Dedifferentiated amniotic fluid mesenchymal stem cell (primary cell): Measurements from ENCODE around the gene STK17B.
"Not testable (repeated sequence)": the region's sequence is repeated elsewhere in the genome, so short reads cannot be mapped to it uniquely, and the experiment has no call there.

Experiments
- DNase-seq: peaks from one replicate; pipeline ENCODE4 v3.0.0-alpha.2; 2016; ENCODE audit errors: extremely low spot score

The STK17B gene

DNA sequence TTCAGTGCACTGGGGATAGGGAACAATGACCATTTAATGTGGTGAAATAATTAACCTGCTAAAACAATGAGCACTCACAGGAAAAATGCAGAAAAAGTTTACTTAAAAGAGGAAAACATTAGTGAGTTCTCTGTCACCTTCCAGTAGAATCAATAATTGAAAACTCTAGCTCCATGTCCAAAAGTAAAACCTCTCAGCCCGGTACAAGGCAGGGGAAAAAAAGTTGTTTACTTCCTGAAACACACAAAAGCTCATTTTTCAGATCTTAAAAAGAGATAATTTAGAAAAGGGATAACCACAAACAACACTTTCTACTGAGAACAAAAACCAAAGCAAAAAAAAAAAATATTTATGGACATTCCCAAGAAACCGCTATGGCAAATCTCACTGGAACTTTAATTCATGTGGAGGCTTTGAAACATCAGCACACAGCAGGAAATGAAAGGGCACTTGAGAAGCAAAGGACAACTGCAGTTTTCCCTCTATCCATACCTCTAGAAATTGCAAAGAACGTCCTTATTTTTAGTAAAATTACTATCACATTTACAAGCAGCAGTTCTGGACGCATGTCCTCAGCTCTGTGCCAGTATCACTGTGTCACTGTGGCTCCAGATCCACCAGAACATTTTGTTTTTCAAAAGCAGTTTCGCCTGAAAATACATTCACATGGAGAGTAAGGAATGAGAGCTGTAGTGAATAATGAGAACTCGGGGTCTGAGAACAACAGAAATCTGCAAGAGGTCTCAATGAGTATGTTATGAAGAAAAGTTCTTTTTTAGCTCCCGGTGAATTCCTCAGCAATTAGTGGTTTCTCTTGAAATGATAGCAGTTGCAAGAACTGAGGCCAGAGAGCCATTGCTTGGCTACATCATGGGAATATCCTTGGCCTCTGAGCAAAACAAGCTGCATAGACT, 58.1 kb downstream of the STK17B start:
- DNase-seq = peak; percentile 60

DNA sequence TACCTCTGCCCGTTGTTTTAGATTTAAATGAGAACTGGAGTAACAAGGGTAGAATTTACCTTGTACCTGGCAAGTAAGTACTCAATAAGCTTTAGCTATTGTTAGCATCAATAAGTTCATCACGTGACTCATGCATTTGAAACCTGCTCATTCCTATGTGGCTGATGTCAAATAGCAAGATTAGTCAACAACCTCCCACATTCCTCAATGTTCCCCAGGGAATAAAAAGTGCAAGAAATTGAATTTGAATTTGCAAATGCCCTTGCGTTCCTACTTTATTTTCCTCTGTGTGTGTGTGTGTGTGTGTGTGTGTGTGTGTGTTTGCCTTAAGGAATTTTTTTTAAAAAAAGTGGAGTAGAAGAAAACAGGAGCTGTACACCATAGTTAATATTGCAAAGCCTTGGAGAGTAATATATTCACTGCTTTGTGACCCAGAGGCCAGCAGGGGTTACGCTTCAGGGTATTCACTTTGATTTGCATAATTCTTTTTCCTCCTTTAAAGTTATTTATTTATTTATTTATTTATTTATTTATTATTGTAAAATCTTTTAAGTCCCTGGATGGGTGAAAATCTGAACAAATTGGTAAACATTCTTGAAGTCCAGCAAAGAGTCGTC, 58.9 kb downstream of the STK17B start:
- peak; percentile 69 for DNase-seq

DNA sequence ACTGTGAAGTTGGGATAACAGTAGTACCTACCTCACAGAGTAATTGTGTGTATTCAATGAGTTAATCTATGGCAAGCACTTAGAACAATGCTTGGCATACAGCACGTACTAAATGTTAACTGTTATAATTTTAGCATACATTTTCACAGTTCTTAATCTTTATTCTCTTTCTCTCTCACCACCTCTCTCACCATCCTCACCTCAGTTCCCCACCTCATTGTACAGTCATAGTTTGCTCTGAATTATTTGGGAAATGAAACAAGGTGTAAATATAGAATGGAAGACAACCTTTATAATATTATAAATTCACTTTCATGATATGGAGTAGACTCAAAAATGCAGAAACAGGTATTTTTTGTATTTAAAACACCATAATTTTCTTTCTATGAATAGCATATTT, 62.8 kb downstream of the STK17B start:
- DNase-seq = no peak

DNA sequence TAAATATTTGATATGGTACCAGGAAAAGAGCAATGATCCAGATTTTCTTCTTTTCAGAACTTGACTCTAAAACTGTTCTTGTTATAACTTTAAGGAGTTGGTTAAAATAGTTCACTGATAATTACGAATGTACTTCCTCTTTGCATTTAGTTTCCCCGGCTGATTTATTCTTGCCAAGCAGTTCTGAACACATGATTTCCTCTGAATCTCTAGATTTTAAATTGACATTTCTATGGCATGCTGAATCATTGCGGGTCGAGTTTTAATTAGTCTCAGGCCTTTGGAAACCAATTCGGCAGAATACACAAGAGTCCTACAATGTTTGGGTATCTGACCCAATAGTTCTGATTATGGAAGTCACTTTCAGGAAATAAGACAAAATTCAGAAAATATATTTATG, 65.4 kb downstream of the STK17B start:
- peak; percentile 25 for DNase-seq

DNA sequence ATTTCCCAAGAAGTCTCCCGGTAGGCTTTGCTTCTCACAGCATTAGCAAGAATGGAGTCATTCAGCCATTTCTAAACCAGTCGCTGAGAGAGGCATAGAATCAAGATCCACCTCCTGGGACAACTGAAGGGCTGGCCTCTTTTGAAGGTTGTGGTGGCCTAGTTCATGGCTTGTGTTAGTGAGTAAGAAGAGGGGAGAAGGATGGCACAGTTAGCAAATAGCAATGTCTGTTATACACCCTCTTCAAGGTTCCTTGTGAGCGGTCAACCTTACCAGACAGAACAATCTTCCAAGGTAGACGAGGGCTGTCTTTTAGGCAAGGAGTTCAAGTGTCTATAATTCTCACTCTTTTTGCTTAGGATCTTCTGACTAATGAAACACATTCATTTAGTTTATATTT, 67.3 kb downstream of the STK17B start:
- DNase-seq = no peak

DNA sequence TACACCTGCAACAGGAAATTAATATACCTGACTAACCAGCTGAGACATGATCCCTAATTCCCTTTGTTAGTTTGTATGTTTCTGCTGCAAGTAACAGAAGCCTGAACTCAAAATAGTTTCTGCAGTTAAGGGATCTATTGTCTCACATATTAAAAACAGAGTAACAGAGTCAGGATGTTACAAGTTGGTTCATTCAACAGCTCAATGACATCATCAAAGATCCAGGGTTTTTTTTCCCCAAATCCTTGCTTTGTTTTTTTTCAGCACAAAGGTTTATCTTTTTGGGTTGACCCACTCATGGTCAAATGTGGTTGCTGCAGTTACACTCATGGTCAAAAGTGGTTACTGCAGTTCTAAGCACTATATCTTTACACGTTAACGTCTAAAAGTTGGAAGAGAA, 67.8 kb downstream of the STK17B start:
- no peak for DNase-seq

DNA sequence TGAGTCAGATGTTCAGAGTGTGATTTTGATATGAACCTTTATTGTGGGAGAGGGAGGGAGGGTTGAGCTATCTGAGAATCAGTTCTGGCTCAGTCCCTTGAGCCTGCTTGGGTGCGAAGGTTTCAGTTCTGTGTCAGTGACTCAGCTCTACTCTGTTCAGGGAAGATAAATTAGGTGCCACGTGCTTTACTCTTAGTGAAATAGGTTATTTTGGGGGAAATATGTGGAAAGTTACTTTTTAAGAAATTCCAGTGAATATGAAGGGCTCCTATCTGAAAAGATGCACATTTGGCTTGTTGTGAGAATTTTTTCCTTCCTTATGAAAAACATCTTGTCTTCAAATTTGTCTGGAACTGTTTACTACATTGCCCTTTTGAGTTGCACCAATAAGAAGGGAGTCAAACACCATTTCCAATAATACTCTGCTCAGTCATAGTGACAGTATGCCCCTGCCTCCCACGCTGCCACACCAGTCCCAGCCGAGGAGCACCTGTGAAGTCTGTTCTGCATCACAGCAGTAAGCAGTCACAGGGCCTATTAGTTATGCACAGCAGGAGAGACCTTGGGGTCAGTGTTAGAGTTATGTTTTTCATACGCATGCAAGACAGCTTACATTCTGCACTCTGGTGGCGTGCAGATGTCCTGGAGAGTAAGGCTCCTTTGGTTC, 69.9 kb downstream of the STK17B start:
- no peak for DNase-seq

DNA sequence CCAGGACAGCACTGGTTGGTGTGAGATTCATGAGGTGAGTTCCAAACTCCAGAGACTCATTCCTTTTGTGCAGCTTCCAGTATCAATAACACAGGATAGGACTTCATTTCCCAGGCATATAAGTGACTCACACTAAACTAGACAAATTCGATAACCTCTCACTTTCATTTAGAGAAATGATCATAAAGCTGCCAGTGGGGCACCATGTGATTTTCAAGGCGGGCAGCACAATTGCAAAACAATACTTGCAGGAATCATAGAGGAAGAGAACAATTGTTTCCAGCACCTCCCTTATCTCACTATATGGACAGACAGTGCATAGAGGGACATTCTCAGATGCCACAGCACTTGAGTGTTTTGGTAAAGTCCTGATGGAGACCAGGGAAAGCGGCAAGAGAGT, 71.5 kb downstream of the STK17B start:
- DNase-seq = no peak

DNA sequence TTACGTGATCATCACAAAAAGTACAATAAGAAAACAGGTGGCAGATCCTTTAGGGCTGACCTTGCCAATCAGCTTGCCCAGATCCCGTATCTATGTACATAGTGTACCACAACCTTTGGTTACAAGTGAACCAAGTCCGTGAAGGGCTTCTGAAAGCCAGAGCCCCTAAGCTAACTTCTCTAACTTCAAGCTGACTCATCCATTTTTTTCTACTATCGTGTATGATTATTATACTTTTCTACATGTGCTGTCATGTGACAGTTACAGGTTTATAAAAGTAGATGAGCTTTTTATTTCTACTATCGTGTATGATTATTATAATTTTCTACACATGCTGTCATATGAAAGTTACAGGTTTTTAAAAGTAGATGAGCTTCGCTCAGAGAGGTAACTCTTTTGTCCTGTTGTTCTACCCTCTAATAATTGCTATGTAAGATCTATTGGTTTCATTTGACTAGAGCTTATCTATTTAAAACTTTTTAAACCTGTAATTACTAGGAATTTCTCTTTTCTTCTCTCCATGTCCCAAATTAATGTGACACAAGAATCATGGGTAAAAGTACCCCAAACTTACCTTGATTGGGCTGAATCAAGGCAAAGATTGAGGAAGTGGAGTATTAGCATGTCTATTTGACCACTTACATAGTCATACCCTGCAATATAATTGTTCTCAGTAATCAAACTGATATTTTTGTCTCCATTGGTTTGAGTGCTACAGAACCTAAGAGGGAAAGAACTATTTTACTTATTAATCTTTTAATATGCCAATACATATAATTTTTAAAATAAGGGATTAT, 73.3 kb downstream of the STK17B start:
- DNase-seq = no peak

DNA sequence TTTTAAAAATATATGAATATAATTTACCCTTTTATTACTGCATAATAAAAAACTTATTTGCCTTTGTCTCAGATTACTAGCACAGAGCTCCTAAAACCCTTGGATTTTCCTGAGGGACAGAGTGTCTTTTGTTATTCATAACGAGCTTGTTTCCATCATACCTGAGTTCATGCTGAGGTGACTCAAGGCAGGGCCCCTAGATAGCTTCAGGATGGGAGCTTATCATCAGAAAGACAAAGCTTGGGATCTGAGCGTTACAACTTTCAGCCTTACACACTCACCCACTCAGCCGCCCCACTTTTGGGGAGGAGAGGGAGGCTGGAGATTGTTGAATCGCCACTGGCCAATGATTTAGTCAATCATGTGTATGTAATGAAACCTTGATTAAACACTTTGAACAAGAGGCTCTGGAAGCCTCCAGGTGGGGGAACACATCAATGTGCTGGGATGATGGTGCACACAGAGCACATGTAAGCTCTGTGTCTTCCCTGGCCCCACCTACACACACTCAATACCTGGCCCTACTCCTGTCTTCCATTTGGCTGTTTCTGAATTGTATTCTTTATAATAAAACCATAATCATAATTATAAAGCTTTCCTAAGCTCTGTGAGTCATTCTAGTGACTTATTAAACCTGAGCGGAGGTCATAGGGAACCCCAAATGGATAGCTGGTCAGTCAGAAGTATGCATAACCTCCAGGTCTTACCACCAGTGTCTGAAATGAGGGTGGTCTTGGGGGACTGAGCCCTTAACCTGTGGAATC, 74.2 kb downstream of the STK17B start:
- DNase-seq = no peak

DNA sequence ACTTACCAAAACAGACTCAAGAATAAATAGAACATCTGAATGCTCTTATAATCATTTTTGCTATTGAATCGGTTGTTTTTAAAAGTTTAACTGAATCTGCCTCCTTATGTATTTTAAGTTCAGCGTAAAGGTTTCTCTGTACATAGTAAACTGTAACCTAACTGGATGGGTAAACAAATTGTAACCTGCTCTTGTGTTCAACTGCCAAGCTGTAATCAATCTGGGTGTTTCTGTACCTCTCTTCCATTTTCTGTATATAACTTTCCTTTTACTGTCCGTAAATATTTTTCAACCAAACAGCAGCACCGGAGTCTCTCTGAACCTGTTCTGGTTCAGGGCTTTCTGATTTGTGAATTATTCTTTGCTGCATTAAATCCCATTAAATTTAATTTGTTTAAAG, 75.1 kb downstream of the STK17B start:
- no peak for DNase-seq

DNA sequence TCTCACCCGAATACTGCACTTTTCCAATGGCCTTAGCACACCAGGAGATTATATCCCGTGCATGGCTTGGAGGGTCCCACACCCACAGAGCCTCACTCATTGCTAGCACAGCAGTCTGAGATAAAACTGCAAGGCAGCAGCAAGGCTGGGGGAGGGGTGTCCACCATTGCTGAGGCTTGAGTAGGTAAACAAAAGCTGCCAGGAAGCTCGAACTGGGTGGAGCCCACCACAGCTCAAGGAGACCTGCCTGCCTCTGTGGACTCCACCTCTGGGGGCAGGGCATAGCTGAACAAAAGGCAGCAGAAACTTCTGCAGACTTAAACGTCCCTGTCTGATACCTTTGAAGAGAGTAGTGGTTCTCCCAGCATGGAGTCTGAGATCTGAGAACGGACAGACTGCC, 81.9 kb downstream of the STK17B start:
- DNase-seq = not testable (repeated sequence)

DNA sequence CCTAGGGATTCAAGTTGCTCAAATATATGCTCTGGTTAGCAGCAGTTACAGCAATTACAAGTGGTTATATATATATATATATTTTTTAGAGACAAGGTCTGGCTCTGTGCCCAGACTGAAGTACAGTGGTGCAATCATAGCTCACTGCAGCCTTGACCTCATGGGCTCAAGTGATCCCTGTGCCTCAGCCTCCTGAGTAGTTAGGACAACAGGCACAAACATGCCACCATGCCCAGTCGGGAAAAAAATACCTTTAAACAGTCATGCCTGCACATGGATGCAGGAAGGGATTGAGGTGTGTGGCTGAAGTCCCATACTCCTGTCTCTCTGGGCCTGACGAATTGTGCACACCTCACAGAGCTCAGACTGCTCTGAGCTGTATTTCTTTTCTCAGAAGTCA, 83.2 kb downstream of the STK17B start:
- DNase-seq = no peak

DNA sequence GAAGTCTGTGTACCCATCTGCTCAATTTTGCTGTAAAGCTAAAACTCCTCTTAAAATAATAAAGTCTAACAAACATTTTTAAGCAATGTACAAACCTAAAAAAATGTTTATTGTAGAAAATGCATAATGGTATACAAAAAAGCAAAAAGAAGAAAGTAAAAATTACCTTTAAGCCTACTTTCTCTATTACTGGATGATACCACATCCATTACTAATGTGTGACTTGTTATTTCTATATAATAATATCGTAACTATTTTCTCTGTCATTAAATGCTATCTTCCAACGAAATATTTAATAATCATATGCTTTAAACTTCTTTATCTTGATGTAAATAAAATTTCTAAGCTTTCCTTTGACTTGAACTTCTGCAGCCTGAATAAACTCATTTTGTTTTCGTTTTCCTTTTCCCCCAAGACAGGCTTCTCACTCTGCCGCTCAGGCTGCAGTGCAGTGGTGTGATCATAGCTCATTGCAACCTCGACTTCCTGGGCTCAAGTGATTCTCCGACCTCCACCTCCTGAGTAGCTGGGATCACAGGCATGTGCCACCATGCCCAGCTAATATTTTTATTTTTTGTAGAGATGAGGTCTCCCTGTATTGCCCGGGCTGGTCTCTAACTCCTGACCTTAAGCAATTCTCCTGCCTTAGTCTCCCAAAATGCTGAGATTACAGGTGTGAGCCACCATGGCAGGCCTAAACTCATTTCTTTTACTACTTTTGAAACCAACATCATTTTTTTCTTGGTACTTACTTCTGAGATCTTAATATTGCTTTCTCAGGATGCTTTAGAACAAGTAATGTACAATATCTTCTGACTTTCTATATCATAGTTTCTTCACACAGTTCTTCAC, 84.6 kb downstream of the STK17B start:
- no peak for DNase-seq

DNA sequence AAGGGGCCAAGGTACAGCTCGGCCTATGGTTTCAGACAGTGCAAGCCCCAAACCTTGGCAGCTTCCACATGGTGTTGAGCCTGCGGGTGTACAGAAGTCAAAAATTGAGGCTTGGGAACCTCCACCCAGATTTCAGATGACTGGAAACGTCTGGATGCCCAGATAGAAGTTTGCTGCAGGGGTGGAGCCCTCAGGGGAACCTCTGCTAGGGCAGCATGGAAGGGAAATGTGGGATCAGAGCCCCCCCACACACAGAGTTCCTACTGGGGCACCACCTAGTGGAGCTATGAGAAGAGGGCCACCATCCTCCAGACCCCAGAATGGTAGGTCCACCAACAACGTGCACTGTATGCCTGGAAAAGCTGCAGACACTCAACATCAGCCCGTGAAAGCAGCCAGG, 87.8 kb downstream of the STK17B start:
- no peak for DNase-seq
